DOHH2 (cell line): ENCODE data around the gene SHROOM1.

ENCODE experiments used
- H3F3A ChIP-seq: fragments of 200-600 bp; sonication (generic), shearing (Covaris generic); 2 replicates; pipeline ENCODE4 v1.6.0; 2016; ENCODE audit warnings: antibody characterized with exemption, mild to moderate bottlenecking; ENCODE audit not compliant: control insufficient read depth, insufficient read depth
- H3K27ac ChIP-seq: fragments of 200-600 bp; sonication (generic); 2 replicates; pipeline ENCODE4 v1.5.1; 2014; ENCODE audit warnings: low read depth, mild to moderate bottlenecking, low read length, moderate library complexity
- H3K27me3 ChIP-seq: fragments of 200-600 bp; sonication (generic); 2 replicates; pipeline ENCODE4 v1.6.1; 2014; ENCODE audit warnings: mild to moderate bottlenecking, low read length, mixed read lengths; ENCODE audit not compliant: control insufficient read depth
- H3K36me3 ChIP-seq: fragments of 200-600 bp; sonication (generic); 2 replicates; pipeline ENCODE4 v1.6.1; 2014; ENCODE audit warnings: mild to moderate bottlenecking, low read length, moderate library complexity, mixed read lengths; ENCODE audit not compliant: control insufficient read depth
- H3K4me1 ChIP-seq: fragments of 200-600 bp; sonication (generic); 2 replicates; pipeline ENCODE4 v1.6.1; 2014; ENCODE audit warnings: mild to moderate bottlenecking, low read length, mixed read lengths; ENCODE audit not compliant: control insufficient read depth
- H3K4me2 ChIP-seq: fragments of 200-600 bp; sonication (generic); 2 replicates; pipeline ENCODE4 v1.6.0; 2014; ENCODE audit warnings: mild to moderate bottlenecking, low read length, moderate library complexity
- H3K4me3 ChIP-seq: fragments of 200-600 bp; sonication (generic); 2 replicates; pipeline ENCODE4 v1.5.1; 2014; ENCODE audit warnings: mild to moderate bottlenecking, low read length, mixed read lengths
- H3K79me2 ChIP-seq: fragments of 200-600 bp; sonication (generic); 2 replicates; pipeline ENCODE4 v1.6.1; 2014; ENCODE audit warnings: mild to moderate bottlenecking, low read length, mixed read lengths; ENCODE audit not compliant: control insufficient read depth
- H3K9me2 ChIP-seq: fragments of 200-600 bp; sonication (generic); replicated peaks from 2 replicates; pipeline ENCODE4 v1.6.1; 2014; ENCODE audit warnings: mild to moderate bottlenecking, low read length, mixed read lengths; ENCODE audit not compliant: control insufficient read depth
- H3K9me3 ChIP-seq: fragments of 200-600 bp; sonication (generic); 2 replicates; pipeline ENCODE4 v1.6.1; 2014; ENCODE audit warnings: antibody characterized with exemption, low read length, mixed read lengths; ENCODE audit not compliant: control insufficient read depth, insufficient read depth
- H4K20me1 ChIP-seq: fragments of 200-600 bp; sonication (generic); 2 replicates; pipeline ENCODE4 v1.6.0; 2014; ENCODE audit warnings: low read depth, mild to moderate bottlenecking, antibody characterized with exemption, low read length, moderate library complexity; ENCODE audit not compliant: control insufficient read depth, insufficient read depth
- EZH2phosphoT487 ChIP-seq: fragments of 200-600 bp; sonication (generic); IDR thresholded peaks from 2 replicates; pipeline ENCODE4 v1.6.1; 2017; ENCODE audit warnings: borderline replicate concordance, mild to moderate bottlenecking, antibody characterized with exemption, low read length, moderate library complexity, mixed read lengths
- TF ChIP-seq, protein P1 (sequence below): fragments of 200-600 bp; sonication (generic); IDR thresholded peaks from one replicate; pipeline ENCODE4 v1.5.1; 2014; ENCODE audit warnings: antibody characterized with exemption, mild to moderate bottlenecking, low read depth, low read length; ENCODE audit not compliant: poor library complexity, severe bottlenecking

SHROOM1 gene

DNA sequence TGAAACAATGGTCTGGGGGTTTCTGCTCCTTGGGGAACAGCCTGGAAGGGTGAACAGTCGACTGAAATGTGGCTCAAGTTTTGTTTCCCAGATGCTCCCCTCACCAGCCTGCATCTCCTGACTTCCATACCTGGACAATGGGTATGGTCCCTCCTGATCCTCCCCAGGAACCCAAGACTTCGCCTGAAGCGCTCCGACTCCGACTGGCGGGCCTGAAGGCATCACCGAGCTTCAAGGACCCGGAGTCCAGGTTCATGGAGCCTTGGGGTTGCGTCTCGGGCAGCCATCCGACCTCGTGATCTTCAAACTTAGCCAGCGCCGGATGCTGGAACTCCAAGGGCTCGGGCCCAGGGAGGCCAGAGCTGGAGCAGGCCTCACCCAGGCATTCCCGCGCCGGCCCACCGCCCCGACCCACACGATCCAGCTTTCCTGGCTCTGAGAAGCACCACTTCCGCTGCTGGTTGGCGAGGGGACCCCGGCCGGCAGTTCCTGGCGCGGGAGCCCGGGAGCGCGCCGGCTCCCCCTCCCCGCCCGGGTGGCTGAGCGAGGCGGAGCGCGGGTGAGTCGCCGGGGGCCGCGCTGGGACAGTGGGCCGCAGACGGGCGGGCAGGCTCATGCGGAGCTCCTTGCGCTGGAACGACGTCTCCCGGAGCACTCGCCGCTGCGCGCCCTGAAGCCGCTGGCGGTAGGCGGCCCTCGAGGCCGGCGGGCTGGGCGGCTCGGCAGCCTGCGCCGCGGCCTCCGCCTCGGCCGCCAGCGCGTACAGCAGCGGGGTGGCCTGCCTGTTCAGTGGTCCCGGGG, 5.2 kb downstream of the SHROOM1 start:
- 0 out of 2 replicates have a peak, but pooled peaks have one; percentile 32 for TF ChIP-seq EZH2phosphoT487
- TF ChIP-seq, protein P1, sequence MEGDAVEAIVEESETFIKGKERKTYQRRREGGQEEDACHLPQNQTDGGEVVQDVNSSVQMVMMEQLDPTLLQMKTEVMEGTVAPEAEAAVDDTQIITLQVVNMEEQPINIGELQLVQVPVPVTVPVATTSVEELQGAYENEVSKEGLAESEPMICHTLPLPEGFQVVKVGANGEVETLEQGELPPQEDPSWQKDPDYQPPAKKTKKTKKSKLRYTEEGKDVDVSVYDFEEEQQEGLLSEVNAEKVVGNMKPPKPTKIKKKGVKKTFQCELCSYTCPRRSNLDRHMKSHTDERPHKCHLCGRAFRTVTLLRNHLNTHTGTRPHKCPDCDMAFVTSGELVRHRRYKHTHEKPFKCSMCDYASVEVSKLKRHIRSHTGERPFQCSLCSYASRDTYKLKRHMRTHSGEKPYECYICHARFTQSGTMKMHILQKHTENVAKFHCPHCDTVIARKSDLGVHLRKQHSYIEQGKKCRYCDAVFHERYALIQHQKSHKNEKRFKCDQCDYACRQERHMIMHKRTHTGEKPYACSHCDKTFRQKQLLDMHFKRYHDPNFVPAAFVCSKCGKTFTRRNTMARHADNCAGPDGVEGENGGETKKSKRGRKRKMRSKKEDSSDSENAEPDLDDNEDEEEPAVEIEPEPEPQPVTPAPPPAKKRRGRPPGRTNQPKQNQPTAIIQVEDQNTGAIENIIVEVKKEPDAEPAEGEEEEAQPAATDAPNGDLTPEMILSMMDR: no peak
- Histone ChIP-seq H3K9me2 (no peaks in the 10 kb centered on the region), H3K79me2 (no peaks in the 10 kb centered on the region), H3K27me3 (peaks cover 68% of the 10 kb centered on the region), H3K36me3 (no peaks in the 10 kb centered on the region), H4K20me1 (no peaks in the 10 kb centered on the region), H3K4me2 (peak overlapping the region; percentile 37; the same call in 1 of the 2 replicates), H3F3A (no peaks in the 10 kb centered on the region), H3K4me1 (peaks cover under 1% of the 10 kb centered on the region), H3K4me3 (no peak overlapping the region), H3K9me3 (no peaks in the 10 kb centered on the region), H3K27ac (no peak overlapping the region)

DNA sequence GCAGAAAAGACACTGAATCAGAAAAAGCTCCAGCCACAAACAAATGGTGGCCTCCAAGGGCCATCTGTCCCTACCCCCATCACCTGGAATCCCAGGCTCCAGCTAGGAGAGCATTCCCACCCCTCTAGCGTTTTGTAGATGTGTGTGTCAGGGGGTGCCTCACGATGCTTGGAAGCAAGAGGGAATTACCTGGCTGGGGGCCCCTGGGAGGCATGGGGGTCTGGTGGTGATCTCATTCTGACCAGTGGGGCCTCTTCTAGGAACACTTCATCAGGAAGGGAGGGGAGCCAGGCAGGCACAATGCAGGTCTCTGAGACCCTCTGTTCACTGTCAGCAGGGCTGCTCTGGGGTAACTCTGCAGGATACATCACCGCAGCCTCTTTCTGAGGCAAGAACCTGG, 6.0 kb downstream of the SHROOM1 start:
- H3F3A ChIP-seq: no peaks in the 10 kb centered on the region
- H3K79me2 ChIP-seq: no peaks in the 10 kb centered on the region
- H3K4me2 ChIP-seq: no peak overlapping the region
- H3K36me3 ChIP-seq: no peaks in the 10 kb centered on the region
- no peaks in the 10 kb centered on the region for H4K20me1 ChIP-seq
- no peaks in the 10 kb centered on the region for H3K9me2 ChIP-seq
- H3K27me3 ChIP-seq: peaks cover 62% of the 10 kb centered on the region
- TF ChIP-seq EZH2phosphoT487: no peak
- TF ChIP-seq, protein P1: no peak
- H3K4me1 ChIP-seq: no peaks in the 10 kb centered on the region; the same call in 1 of the 2 replicates
- H3K4me3 ChIP-seq: no peak overlapping the region
- no peaks in the 10 kb centered on the region for H3K9me3 ChIP-seq
- H3K27ac ChIP-seq: no peak overlapping the region

DNA sequence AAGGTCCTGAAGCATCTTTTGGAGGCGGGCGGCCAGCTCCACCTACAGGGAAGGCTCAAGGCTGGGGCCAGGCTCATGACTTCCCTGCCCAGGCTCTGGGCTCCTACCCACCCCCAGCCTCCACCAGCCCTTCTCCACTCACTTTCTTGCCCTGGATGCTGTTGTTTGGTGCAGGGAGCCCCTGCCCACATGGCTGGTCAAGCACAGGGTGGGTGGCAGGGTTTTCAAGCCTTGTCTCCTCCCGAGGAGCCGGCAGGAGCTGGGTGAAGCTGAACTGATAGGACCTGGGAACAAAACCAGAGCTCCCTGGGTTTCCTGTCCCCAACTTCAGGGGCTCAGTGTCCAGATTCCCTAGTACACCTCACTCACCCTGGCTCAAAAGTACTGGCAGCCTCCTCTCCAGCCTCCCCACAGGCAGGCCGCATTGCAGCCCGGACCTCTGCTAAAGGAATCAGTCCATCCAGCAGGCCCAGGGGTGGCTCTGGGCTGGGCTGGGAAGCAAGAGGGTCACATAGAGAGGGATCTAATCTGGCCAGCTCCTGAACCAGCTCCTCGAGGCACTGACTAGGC, 6.9 kb downstream of the SHROOM1 start:
- H3K9me3 ChIP-seq: no peaks in the 10 kb centered on the region
- no peaks in the 10 kb centered on the region for H3K36me3 ChIP-seq
- H3K79me2 ChIP-seq: no peaks in the 10 kb centered on the region
- H3K9me2 ChIP-seq: no peaks in the 10 kb centered on the region
- no peaks in the 10 kb centered on the region; the same call in 1 of the 2 replicates for H3K4me1 ChIP-seq
- H4K20me1 ChIP-seq: no peaks in the 10 kb centered on the region
- H3F3A ChIP-seq: no peaks in the 10 kb centered on the region
- no peak overlapping the region for H3K27ac ChIP-seq
- TF ChIP-seq EZH2phosphoT487: no peak
- TF ChIP-seq, protein P1: no peak
- H3K4me3 ChIP-seq: no peak overlapping the region
- 0 out of 2 replicates have a peak overlapping the region, but pooled peaks have one; percentile 14 for H3K4me2 ChIP-seq
- H3K27me3 ChIP-seq: peaks cover 57% of the 10 kb centered on the region
